ENCODE results near the gene PLAU. TPM values are rescaled to one million over a fixed set of nuclear protein-coding genes. Genes with fewer than 3 reads are reported as not detected.

Gene PLAU
- total and polyA plus RNA-seq, 2 of the 4 experiments (the other 2 are of a cell fraction) = 123 to 283 TPM

DNA sequence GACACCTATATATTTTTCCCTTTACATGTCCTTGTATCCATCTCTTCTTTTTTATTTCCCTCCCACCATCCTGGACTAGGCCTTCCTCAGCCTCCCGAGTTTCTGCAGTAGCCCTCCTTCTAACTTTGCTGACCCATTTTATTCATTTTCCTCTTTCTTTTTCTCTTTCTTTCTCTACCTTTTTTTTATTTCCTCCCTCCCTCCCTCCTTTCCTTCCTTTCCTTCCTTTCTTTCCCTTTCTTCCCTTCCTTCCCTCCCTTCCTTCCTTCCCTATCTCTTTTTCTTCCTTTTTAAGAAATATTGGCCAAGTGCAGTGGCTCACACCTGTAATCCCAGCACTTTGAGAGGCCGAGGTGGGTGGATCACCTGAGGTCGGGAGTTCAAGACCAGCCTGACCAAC, 26.9 kb upstream of the PLAU start:
- WGBS, 2 experiments (ENCODE audit: extremely low coverage in 2 of 2, insufficient read length in 1 of 2) = 73% methylated on average over 1 of the region's 3 CpGs; no CpG with 5 or more reads in 1 of the 2 experiments
- Histone ChIP-seq H2AK9ac (replicated peaks; ENCODE audit: low read depth, low read length, poor library complexity) (no peak overlapping the region), H3K9ac (ENCODE audit: low read depth, low read length) (no peak overlapping the region), H3K4ac (ENCODE audit: low read depth, low read length) (no peak overlapping the region), H3K4me1 (ENCODE audit: control insufficient read depth, insufficient read depth, low read length) (peaks cover 25% of the 10 kb centered on the region), H4K20me1 (ENCODE audit: insufficient read depth, low read length) (no peaks in the 10 kb centered on the region; the same call in 1 of the 2 replicates), H3K9me1 (ENCODE audit: insufficient read depth, low read length) (peaks cover 10% of the 10 kb centered on the region), H2BK15ac (ENCODE audit: low read depth, low read length) (no peak overlapping the region), H3K27me3 (ENCODE audit: control insufficient read depth, insufficient read depth, low read length) (no peaks in the 10 kb centered on the region), H3K4me2 (ENCODE audit: low read depth, low read length) (no peak overlapping the region), H3K23ac (ENCODE audit: low read depth, low read length) (no peak overlapping the region), H3K18ac (ENCODE audit: low read depth, low read length) (no peak overlapping the region), H4K8ac (ENCODE audit: low read depth in 2 of 2, low read length in 2 of 2) (no peak overlapping the region), H4K91ac (ENCODE audit: insufficient read depth, low read depth, low read length) (no peak overlapping the region), H3K14ac (replicated peaks; ENCODE audit: low read depth, low read length) (no peak overlapping the region), H2AK5ac (ENCODE audit: low read depth, low read length) (no peak overlapping the region), H3K9me3 (ENCODE audit: control insufficient read depth, insufficient read depth, low read length) (no peaks in the 10 kb centered on the region), H4K5ac (ENCODE audit: low read depth, low read length) (no peak overlapping the region), H3K56ac (ENCODE audit: extremely low read depth, insufficient read depth, low read length) (no peak overlapping the region), H3K4me3 (ENCODE audit: insufficient read depth, low read depth, low read length) (no peak overlapping the region), H2AFZ (replicated peaks; ENCODE audit: low read length, poor library complexity) (no peak overlapping the region), H3K27ac (ENCODE audit: insufficient read depth, low read length) (no peak overlapping the region), H2BK5ac (ENCODE audit: low read depth, low read length, poor library complexity, severe bottlenecking) (no peak overlapping the region), H2BK120ac (ENCODE audit: low read depth, low read length) (no peak overlapping the region), H2BK20ac (ENCODE audit: low read depth, low read length) (no peak overlapping the region), H3K36me3 (ENCODE audit: control insufficient read depth, insufficient read depth, low read length) (no peaks in the 10 kb centered on the region), H3K79me1 (ENCODE audit: low read depth in 1 of 2, low read length in 2 of 2) (peaks cover 5 to 22% of the 10 kb centered on the region in 2 experiments; a peak in 3 of 4 replicates)
- POLR2A ChIA-PET (ENCODE audit: unreplicated experiment) = no interaction called here
- CTCF ChIA-PET = no interaction called here
- TF ChIP-seq CEBPB (IDR thresholded peaks at IDR 0.05; ENCODE audit: low read depth, low read length) = no peak
- no peak for TF ChIP-seq CHD1 (IDR thresholded peaks at IDR 0.05; ENCODE audit: low read depth, low read length)
- no peak for TF ChIP-seq RAD21 (IDR thresholded peaks at IDR 0.05; ENCODE audit: low read length)
- TF ChIP-seq NFE2L2 (IDR thresholded peaks at IDR 0.05; ENCODE audit: low read depth, low read length) = no peak
- no peak for TF ChIP-seq POLR2A (IDR thresholded peaks at IDR 0.05; ENCODE audit: low read depth, low read length)
- no peak for TF ChIP-seq BHLHE40 (IDR thresholded peaks at IDR 0.05; ENCODE audit: low read depth, low read length)
- no peak for TF ChIP-seq RFX5 (IDR thresholded peaks at IDR 0.05; ENCODE audit: low read depth, low read length)
- TF ChIP-seq SMC3 (IDR thresholded peaks at IDR 0.05; ENCODE audit: low read depth, low read length) = no peak
- TF ChIP-seq, protein P1, sequence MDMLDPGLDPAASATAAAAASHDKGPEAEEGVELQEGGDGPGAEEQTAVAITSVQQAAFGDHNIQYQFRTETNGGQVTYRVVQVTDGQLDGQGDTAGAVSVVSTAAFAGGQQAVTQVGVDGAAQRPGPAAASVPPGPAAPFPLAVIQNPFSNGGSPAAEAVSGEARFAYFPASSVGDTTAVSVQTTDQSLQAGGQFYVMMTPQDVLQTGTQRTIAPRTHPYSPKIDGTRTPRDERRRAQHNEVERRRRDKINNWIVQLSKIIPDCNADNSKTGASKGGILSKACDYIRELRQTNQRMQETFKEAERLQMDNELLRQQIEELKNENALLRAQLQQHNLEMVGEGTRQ (IDR thresholded peaks at IDR 0.05; ENCODE audit: low read depth, low read length) = no peak
- TF ChIP-seq, protein P2, sequence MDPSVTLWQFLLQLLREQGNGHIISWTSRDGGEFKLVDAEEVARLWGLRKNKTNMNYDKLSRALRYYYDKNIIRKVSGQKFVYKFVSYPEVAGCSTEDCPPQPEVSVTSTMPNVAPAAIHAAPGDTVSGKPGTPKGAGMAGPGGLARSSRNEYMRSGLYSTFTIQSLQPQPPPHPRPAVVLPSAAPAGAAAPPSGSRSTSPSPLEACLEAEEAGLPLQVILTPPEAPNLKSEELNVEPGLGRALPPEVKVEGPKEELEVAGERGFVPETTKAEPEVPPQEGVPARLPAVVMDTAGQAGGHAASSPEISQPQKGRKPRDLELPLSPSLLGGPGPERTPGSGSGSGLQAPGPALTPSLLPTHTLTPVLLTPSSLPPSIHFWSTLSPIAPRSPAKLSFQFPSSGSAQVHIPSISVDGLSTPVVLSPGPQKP (IDR thresholded peaks at IDR 0.05; ENCODE audit: borderline replicate concordance, low read depth, low read length) = no peak
- TF ChIP-seq RCOR1 (IDR thresholded peaks at IDR 0.05; ENCODE audit: insufficient replicate concordance, low read length) = no peak
- no peak for TF ChIP-seq MXI1 (IDR thresholded peaks at IDR 0.05; ENCODE audit: borderline replicate concordance, low read depth, low read length)
- TF ChIP-seq MAZ (IDR thresholded peaks at IDR 0.05; ENCODE audit: borderline replicate concordance, low read depth, low read length) = no peak
- no peak for TF ChIP-seq FOS (IDR thresholded peaks at IDR 0.05; ENCODE audit: low read depth, low read length)
- TF ChIP-seq MAFK (IDR thresholded peaks at IDR 0.05; ENCODE audit: low read depth, low read length) = no peak
- TF ChIP-seq, protein P3, sequence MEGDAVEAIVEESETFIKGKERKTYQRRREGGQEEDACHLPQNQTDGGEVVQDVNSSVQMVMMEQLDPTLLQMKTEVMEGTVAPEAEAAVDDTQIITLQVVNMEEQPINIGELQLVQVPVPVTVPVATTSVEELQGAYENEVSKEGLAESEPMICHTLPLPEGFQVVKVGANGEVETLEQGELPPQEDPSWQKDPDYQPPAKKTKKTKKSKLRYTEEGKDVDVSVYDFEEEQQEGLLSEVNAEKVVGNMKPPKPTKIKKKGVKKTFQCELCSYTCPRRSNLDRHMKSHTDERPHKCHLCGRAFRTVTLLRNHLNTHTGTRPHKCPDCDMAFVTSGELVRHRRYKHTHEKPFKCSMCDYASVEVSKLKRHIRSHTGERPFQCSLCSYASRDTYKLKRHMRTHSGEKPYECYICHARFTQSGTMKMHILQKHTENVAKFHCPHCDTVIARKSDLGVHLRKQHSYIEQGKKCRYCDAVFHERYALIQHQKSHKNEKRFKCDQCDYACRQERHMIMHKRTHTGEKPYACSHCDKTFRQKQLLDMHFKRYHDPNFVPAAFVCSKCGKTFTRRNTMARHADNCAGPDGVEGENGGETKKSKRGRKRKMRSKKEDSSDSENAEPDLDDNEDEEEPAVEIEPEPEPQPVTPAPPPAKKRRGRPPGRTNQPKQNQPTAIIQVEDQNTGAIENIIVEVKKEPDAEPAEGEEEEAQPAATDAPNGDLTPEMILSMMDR (conservative IDR thresholded peaks at IDR 0.05; ENCODE audit: low read depth, low read length) = no peak
- ATAC-seq (ENCODE audit: low read depth) = no peak
- in situ Hi-C loops (cut with MboI; ENCODE audit: low sequenced_read_pairs) (no loop called here), dilution Hi-C loops (cut with HindIII; ENCODE audit: low sequenced_read_pairs, unreplicated experiment) (no loop called here), intact Hi-C loops (cut with micrococcal nuclease) (no loop called here)
- no peak for DNase-seq
- BruUV-seq (replicated peaks) = no TSS peak
